Measurements from ENCODE around the gene CAMK2G.

DNA sequence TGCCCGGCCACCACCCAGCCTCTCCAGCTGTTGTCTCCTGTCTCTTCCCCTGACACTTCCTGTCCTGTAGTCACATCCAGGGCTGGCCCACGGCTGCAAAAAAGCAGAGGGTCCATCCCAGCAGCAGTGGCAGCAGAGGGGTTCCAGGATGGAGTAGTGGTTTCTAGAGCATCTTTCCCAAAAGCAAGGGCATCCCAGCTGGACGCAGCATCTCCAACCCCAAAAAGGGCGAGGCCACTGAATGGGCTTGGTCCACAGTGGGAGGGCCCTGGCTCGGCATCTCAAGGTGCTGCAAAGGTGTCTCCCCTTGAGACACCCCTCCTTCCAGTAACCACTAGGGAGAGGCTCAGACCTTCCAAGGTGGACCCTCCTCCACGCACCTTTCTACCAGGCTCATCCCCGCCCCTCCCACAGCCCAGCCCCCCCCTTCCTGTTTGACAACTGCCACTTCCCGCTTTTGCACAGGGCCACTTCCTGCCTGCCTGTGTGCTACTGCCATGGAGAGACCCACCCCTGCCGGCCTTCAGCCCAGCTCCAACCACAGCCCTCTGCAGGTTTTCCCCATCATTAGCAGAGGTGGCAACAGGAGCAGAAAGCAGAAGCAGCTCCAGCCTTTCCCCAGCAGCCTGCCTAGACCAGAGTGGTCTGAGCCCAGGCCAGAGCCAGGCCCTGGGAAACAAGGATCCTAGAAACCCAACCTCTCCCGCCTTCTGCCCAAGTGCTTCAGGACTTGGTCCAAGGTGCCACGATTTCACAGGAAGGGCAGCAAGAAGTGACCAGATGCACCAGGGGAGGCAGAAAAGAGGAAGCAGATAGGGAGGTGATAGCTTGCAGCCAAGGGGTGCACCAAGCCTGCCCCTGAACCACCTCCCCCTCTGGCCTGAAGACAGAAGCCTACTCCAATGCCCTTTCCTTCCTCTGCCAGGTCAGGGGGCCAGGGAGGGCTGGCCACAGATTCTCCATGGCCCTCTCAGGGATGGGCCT is 8.6 kb downstream of the CAMK2G start:
- TF ChIP-seq EZH2 (IDR thresholded peaks at IDR 0.05) (no peak), EZH2phosphoT487 (IDR thresholded peaks at IDR 0.05) (no peak)
- TF ChIP-seq, protein P1, sequence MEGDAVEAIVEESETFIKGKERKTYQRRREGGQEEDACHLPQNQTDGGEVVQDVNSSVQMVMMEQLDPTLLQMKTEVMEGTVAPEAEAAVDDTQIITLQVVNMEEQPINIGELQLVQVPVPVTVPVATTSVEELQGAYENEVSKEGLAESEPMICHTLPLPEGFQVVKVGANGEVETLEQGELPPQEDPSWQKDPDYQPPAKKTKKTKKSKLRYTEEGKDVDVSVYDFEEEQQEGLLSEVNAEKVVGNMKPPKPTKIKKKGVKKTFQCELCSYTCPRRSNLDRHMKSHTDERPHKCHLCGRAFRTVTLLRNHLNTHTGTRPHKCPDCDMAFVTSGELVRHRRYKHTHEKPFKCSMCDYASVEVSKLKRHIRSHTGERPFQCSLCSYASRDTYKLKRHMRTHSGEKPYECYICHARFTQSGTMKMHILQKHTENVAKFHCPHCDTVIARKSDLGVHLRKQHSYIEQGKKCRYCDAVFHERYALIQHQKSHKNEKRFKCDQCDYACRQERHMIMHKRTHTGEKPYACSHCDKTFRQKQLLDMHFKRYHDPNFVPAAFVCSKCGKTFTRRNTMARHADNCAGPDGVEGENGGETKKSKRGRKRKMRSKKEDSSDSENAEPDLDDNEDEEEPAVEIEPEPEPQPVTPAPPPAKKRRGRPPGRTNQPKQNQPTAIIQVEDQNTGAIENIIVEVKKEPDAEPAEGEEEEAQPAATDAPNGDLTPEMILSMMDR (IDR thresholded peaks at IDR 0.05) = no peak

All from neural progenitor cell (in vitro differentiated cells).